ENCODE results near the gene SNED1.
A peak's percentile ranks its signal among the peaks of the same experiment; 100 is the strongest.

SNED1 gene

GRCh38 chr2:241063093-241063551, 64.7 kb downstream of the SNED1 start:
- Histone ChIP-seq H3K27me3 (no peaks in the 10 kb centered on the region), H3K9me3 (no peaks in the 10 kb centered on the region), H3K36me3 (no peaks in the 10 kb centered on the region), H3K4me1 (no peaks in the 10 kb centered on the region), H3K4me3 (ENCODE audit: low read depth, low read length) (no peak overlapping the region)
- TF ChIP-seq CTCF (IDR thresholded peaks at IDR 0.05; ENCODE audit: low read depth, low read length): no peak
- peak; percentile 14 for DNase-seq

DNA sequence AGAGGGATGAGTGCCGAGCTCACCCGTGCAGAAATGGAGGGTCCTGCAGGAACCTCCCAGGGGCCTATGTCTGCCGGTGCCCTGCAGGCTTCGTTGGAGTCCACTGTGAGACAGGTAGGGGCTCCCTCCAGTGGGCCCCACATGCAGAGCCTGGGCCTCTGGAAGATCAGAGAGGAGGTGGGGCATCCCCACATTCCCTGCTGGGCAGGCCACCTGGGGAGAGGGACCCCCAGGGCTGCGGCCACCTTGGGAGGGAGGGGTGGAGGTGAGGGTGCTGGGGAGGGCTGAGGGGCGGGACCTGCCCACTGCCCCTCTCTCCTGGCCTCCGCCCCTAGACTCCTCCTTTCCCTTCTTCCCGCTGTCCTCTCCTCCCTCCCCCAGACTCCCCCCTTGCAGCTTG, 65.2 kb downstream of the SNED1 start:
- TF ChIP-seq CTCF (IDR thresholded peaks at IDR 0.05; ENCODE audit: low read depth, low read length): no peak
- H3K27me3 ChIP-seq: no peaks in the 10 kb centered on the region
- no peak overlapping the region for H3K4me3 ChIP-seq (ENCODE audit: low read depth, low read length)
- no peaks in the 10 kb centered on the region for H3K4me1 ChIP-seq
- H3K36me3 ChIP-seq: no peaks in the 10 kb centered on the region
- no peaks in the 10 kb centered on the region for H3K9me3 ChIP-seq
- DNase-seq: no peak

- no peaks in the 10 kb centered on the region for H3K27me3 ChIP-seq
- no peak overlapping the region for H3K4me3 ChIP-seq (ENCODE audit: low read depth, low read length)
- no peaks in the 10 kb centered on the region for H3K9me3 ChIP-seq
- TF ChIP-seq CTCF (IDR thresholded peaks at IDR 0.05; ENCODE audit: low read depth, low read length): no peak
- H3K4me1 ChIP-seq: no peaks in the 10 kb centered on the region
- H3K36me3 ChIP-seq: no peaks in the 10 kb centered on the region
- no peak for DNase-seq
These were observed 65.8 kb downstream of the SNED1 start for GRCh38 chr2:241064008-241064801.

- Histone ChIP-seq H3K9me3 (no peaks in the 10 kb centered on the region), H3K4me3 (ENCODE audit: low read depth, low read length) (no peak overlapping the region), H3K36me3 (no peaks in the 10 kb centered on the region), H3K27me3 (no peaks in the 10 kb centered on the region), H3K4me1 (no peaks in the 10 kb centered on the region)
- no peak for TF ChIP-seq CTCF (IDR thresholded peaks at IDR 0.05; ENCODE audit: low read depth, low read length)
- no peak for DNase-seq
These were observed 66.5 kb downstream of the SNED1 start for GRCh38 chr2:241064802-241065354.

DNA sequence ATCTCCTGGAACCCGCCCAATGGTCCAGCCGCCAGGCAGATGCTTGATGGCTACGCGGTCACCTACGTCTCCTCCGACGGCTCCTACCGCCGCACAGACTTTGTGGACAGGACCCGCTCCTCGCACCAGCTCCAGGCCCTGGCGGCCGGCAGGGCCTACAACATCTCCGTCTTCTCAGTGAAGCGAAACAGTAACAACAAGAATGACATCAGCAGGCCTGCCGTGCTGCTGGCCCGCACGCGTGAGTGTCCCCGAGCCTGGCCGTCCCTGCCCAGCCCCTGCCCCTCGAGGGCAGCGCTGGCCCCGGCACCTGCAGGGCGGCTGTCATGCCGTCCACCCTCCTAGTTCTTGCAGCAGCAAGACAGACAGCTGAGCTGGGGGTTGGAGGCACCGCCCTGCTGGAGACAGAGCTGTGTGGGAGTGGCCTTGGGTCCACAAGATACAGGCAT, 67.0 kb downstream of the SNED1 start:
- Histone ChIP-seq H3K36me3 (no peaks in the 10 kb centered on the region), H3K9me3 (no peaks in the 10 kb centered on the region), H3K4me3 (ENCODE audit: low read depth, low read length) (no peak overlapping the region), H3K27me3 (no peaks in the 10 kb centered on the region), H3K4me1 (no peaks in the 10 kb centered on the region)
- peak; percentile 10 for DNase-seq
- no peak for TF ChIP-seq CTCF (IDR thresholded peaks at IDR 0.05; ENCODE audit: low read depth, low read length)
